ENCODE data around the gene CCDC178. TPM values are rescaled to one million over a fixed set of nuclear protein-coding genes. Genes with fewer than 3 reads are reported as not detected.
"Not testable (repeated sequence)": the region's sequence is repeated elsewhere in the genome, so short reads cannot be mapped to it uniquely, and the experiment has no call there.

The CCDC178 gene
- total RNA-seq, 1 experiment from 2014 or later: not detected

DNA sequence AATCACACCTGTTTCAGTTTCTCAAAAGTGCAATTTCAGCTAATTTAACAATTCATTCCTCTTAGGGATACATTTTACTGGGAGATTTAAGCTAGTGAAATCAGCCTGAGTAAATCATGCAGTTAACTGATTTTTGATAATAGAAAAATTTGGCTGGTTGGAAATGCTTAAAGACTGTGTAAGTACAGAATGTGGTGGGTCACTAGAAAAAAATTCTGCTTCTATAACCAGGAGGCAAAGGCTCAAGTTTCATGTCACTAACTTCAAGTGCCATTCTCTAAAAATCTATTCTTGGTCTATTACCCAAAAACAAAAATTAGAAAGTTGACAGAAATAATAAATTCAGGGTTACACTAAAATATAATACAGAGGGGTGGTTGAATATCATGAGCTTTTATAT lies 271.3 kb downstream of the CCDC178 start:
- Histone ChIP-seq H3K4me3 (replicated peaks in 1 of 2; ENCODE audit: low read depth in 1 of 2, low read length in 2 of 2) (no peak overlapping the region), H3K36me3 (ENCODE audit: control insufficient read depth in 1 of 2, insufficient read depth in 2 of 2, low read length in 2 of 2) (no peaks in the 10 kb centered on the region), H3K9ac (ENCODE audit: low read length) (no peak overlapping the region), H3K27me3 (ENCODE audit: insufficient read depth, low read length) (no peaks in the 10 kb centered on the region), H3K9me2 (ENCODE audit: insufficient read depth) (no peaks in the 10 kb centered on the region), H3K9me3 (ENCODE audit: control insufficient read depth in 1 of 2, insufficient read depth in 1 of 2, low read depth in 1 of 2, low read length in 2 of 2) (peaks cover 0 to 12% of the 10 kb centered on the region in 2 experiments; a peak in 3 of 4 replicates), H2AFZ (ENCODE audit: low read depth, low read length, poor library complexity, severe bottlenecking) (no peak overlapping the region), H3K4me2 (ENCODE audit: low read length) (no peak overlapping the region), H3K79me2 (ENCODE audit: insufficient read depth, low read length) (no peaks in the 10 kb centered on the region), H3K27ac (ENCODE audit: low read depth, low read length) (no peak overlapping the region), H4K20me1 (ENCODE audit: insufficient read depth) (no peaks in the 10 kb centered on the region), H3K4me1 (ENCODE audit: control insufficient read depth in 1 of 2, insufficient read depth in 2 of 2, low read length in 2 of 2) (no peaks in the 10 kb centered on the region)
- RAD21 ChIA-PET (ENCODE audit: low non-redundant PET in 1 of 2, low total read pairs in 2 of 2, uncharacterized antibody in 2 of 2, unreplicated experiment in 2 of 2): no interaction called here
- CTCF ChIA-PET: no interaction called here
- TF ChIP-seq CBX3 (IDR thresholded peaks at IDR 0.05; ENCODE audit: low read depth) (no peak), JUND (IDR thresholded peaks at IDR 0.05) (no peak), SRF (IDR thresholded peaks at IDR 0.05; ENCODE audit: low read depth) (no peak), RAD21 (IDR thresholded peaks at IDR 0.05; ENCODE audit: low read depth) (no peak), ZNF274 (IDR thresholded peaks at IDR 0.05; ENCODE audit: low read depth, low read length) (no peak), EZH2phosphoT487 (IDR thresholded peaks at IDR 0.05; ENCODE audit: borderline replicate concordance) (no peak), TCF7L2 (IDR thresholded peaks at IDR 0.05; ENCODE audit: borderline replicate concordance, extremely low read depth, insufficient read depth, insufficient read length) (no peak), ZFX (IDR thresholded peaks at IDR 0.05) (no peak), YY1 (IDR thresholded peaks at IDR 0.05; ENCODE audit: extremely low read depth, insufficient replicate concordance, low read depth, low read length) (no peak), FOSL1 (IDR thresholded peaks at IDR 0.05; ENCODE audit: low read depth) (no peak)
- TF ChIP-seq, protein P1, sequence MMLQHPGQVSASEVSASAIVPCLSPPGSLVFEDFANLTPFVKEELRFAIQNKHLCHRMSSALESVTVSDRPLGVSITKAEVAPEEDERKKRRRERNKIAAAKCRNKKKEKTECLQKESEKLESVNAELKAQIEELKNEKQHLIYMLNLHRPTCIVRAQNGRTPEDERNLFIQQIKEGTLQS (IDR thresholded peaks at IDR 0.05): no peak
- TF ChIP-seq, protein P2, sequence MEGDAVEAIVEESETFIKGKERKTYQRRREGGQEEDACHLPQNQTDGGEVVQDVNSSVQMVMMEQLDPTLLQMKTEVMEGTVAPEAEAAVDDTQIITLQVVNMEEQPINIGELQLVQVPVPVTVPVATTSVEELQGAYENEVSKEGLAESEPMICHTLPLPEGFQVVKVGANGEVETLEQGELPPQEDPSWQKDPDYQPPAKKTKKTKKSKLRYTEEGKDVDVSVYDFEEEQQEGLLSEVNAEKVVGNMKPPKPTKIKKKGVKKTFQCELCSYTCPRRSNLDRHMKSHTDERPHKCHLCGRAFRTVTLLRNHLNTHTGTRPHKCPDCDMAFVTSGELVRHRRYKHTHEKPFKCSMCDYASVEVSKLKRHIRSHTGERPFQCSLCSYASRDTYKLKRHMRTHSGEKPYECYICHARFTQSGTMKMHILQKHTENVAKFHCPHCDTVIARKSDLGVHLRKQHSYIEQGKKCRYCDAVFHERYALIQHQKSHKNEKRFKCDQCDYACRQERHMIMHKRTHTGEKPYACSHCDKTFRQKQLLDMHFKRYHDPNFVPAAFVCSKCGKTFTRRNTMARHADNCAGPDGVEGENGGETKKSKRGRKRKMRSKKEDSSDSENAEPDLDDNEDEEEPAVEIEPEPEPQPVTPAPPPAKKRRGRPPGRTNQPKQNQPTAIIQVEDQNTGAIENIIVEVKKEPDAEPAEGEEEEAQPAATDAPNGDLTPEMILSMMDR (IDR thresholded peaks at IDR 0.05 in 2 of 3, conservative IDR thresholded peaks at IDR 0.05 in 1 of 3; ENCODE audit: borderline replicate concordance in 1 of 3, insufficient read depth in 1 of 3, low read depth in 2 of 3, low read length in 2 of 3): no peak
- TF ChIP-seq, protein P3, sequence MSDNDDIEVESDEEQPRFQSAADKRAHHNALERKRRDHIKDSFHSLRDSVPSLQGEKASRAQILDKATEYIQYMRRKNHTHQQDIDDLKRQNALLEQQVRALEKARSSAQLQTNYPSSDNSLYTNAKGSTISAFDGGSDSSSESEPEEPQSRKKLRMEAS (IDR thresholded peaks at IDR 0.05): no peak
- TF ChIP-seq, protein P4, sequence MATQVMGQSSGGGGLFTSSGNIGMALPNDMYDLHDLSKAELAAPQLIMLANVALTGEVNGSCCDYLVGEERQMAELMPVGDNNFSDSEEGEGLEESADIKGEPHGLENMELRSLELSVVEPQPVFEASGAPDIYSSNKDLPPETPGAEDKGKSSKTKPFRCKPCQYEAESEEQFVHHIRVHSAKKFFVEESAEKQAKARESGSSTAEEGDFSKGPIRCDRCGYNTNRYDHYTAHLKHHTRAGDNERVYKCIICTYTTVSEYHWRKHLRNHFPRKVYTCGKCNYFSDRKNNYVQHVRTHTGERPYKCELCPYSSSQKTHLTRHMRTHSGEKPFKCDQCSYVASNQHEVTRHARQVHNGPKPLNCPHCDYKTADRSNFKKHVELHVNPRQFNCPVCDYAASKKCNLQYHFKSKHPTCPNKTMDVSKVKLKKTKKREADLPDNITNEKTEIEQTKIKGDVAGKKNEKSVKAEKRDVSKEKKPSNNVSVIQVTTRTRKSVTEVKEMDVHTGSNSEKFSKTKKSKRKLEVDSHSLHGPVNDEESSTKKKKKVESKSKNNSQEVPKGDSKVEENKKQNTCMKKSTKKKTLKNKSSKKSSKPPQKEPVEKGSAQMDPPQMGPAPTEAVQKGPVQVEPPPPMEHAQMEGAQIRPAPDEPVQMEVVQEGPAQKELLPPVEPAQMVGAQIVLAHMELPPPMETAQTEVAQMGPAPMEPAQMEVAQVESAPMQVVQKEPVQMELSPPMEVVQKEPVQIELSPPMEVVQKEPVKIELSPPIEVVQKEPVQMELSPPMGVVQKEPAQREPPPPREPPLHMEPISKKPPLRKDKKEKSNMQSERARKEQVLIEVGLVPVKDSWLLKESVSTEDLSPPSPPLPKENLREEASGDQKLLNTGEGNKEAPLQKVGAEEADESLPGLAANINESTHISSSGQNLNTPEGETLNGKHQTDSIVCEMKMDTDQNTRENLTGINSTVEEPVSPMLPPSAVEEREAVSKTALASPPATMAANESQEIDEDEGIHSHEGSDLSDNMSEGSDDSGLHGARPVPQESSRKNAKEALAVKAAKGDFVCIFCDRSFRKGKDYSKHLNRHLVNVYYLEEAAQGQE (IDR thresholded peaks at IDR 0.05; ENCODE audit: low read depth): no peak
- POLR2A ChIA-PET: no interaction called here
- no TSS peak for BruUV-seq (replicated peaks)
- intact Hi-C loops (cut with micrococcal nuclease): no loop called here
- ATAC-seq: no peak
- no peak for DNase-seq (ENCODE audit: low read depth, low spot score)

DNA sequence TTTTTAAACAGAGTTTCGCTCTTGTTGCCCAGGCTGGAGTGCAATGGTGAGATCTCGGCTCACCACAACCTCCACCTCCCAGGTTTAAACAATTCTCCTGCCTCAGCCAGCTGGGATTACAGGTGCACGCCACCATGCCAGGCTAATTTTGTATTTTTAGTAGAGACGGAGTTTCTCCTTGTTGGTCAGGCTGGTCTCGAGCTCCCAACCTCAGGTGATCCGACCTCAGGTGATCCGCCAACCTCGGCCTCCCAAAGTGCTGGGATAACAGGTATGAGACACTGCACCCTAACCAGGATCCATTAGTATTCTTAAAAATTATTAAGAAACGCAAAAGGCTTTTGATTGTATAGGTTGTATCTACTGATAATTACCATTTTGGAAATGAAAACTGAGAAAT lies 276.4 kb downstream of the CCDC178 start:
- POLR2A ChIA-PET; H3K27me3 ChIP-seq (ENCODE audit: insufficient read depth, low read length); ATAC-seq; RAD21 ChIA-PET (ENCODE audit: low non-redundant PET in 1 of 2, low total read pairs in 2 of 2, uncharacterized antibody in 2 of 2, unreplicated experiment in 2 of 2); H3K36me3 ChIP-seq (ENCODE audit: control insufficient read depth in 1 of 2, insufficient read depth in 2 of 2, low read length in 2 of 2); H3K9me2 ChIP-seq (ENCODE audit: insufficient read depth); DNase-seq (ENCODE audit: low read depth, low spot score); H3K27ac ChIP-seq (ENCODE audit: low read depth, low read length); H3K4me1 ChIP-seq (ENCODE audit: control insufficient read depth in 1 of 2, insufficient read depth in 2 of 2, low read length in 2 of 2); CTCF ChIA-PET; H3K79me2 ChIP-seq (ENCODE audit: insufficient read depth, low read length); intact Hi-C loops (cut with micrococcal nuclease); H4K20me1 ChIP-seq (ENCODE audit: insufficient read depth); H3K4me2 ChIP-seq (ENCODE audit: low read length); H3K9ac ChIP-seq (ENCODE audit: low read length); BruUV-seq (replicated peaks); H3K4me3 ChIP-seq (replicated peaks in 1 of 2; ENCODE audit: low read depth in 1 of 2, low read length in 2 of 2); H2AFZ ChIP-seq (ENCODE audit: low read depth, low read length, poor library complexity, severe bottlenecking): not testable (repeated sequence)
- H3K9me3 ChIP-seq (ENCODE audit: control insufficient read depth in 1 of 2, insufficient read depth in 1 of 2, low read depth in 1 of 2, low read length in 2 of 2): peaks cover 4 to 19% of the 10 kb centered on the region in 2 experiments

Data from HCT116 (cell line).